ENCODE results near the gene STN1. TPM values are rescaled to one million over a fixed set of nuclear protein-coding genes. Genes with fewer than 3 reads are reported as not detected.

Gene STN1
- total RNA-seq, 2 experiments from 2014 or later: 53.7 to 58.5 TPM

- POLR2A ChIA-PET: interaction anchor here (1.0 kb wide), 1 partner anchor 8 kb away, joined by 3 read pairs; no protein-coding TSS in a partner anchor
- H3K4me1 Mint-ChIP-seq: no peaks in the 10 kb centered on the region
- no peak for DNase-seq
- H3K4me3 Mint-ChIP-seq: no peak overlapping the region
- peaks cover 2% of the 10 kb centered on the region for H3K27me3 Mint-ChIP-seq
- no peak overlapping the region for H3K27ac Mint-ChIP-seq
- ATAC-seq (ENCODE audit: low read depth): no peak
- no peaks in the 10 kb centered on the region for H3K9me3 Mint-ChIP-seq
- no peaks in the 10 kb centered on the region for H3K36me3 Mint-ChIP-seq
Observed at GRCh38 chr10:103839519-103839871, 78.5 kb downstream of the STN1 start.

- no peak overlapping the region for H3K4me3 Mint-ChIP-seq
- H3K27ac Mint-ChIP-seq: no peak overlapping the region
- DNase-seq (no peak), ATAC-seq (ENCODE audit: low read depth) (no peak)
- no peaks in the 10 kb centered on the region for H3K36me3 Mint-ChIP-seq
- no peaks in the 10 kb centered on the region for H3K4me1 Mint-ChIP-seq
- no peaks in the 10 kb centered on the region for H3K9me3 Mint-ChIP-seq
- POLR2A ChIA-PET: interaction anchor here (1.0 kb wide), 1 partner anchor 9 kb away, joined by 3 read pairs; no protein-coding TSS in a partner anchor
- peaks cover 2% of the 10 kb centered on the region for H3K27me3 Mint-ChIP-seq
Observed at GRCh38 chr10:103838862-103839518, 79.0 kb downstream of the STN1 start.

- POLR2A ChIA-PET: no interaction called here
- Mint-ChIP-seq H3K4me3 (no peak overlapping the region), H3K9me3 (no peaks in the 10 kb centered on the region), H3K4me1 (no peaks in the 10 kb centered on the region), H3K27me3 (peaks cover 2% of the 10 kb centered on the region), H3K27ac (no peak overlapping the region), H3K36me3 (no peaks in the 10 kb centered on the region)
- ATAC-seq (ENCODE audit: low read depth): no peak
- no peak for DNase-seq
Observed at GRCh38 chr10:103838070-103838395, 80.0 kb downstream of the STN1 start.

GRCh38 chr10:103837370-103838069 is 80.5 kb downstream of the STN1 start:
- DNase-seq: no peak
- ATAC-seq (ENCODE audit: low read depth): no peak
- Mint-ChIP-seq H3K4me1 (no peaks in the 10 kb centered on the region), H3K36me3 (no peaks in the 10 kb centered on the region), H3K27ac (no peak overlapping the region), H3K9me3 (no peaks in the 10 kb centered on the region), H3K4me3 (no peak overlapping the region), H3K27me3 (peaks cover 2% of the 10 kb centered on the region)
- POLR2A ChIA-PET: no interaction called here

GRCh38 chr10:103836861-103837260 is 81.1 kb downstream of the STN1 start:
- POLR2A ChIA-PET: no interaction called here
- no peak for DNase-seq
- no peaks in the 10 kb centered on the region for H3K9me3 Mint-ChIP-seq
- no peak overlapping the region for H3K4me3 Mint-ChIP-seq
- no peaks in the 10 kb centered on the region for H3K36me3 Mint-ChIP-seq
- H3K27me3 Mint-ChIP-seq: peaks cover 2% of the 10 kb centered on the region
- H3K27ac Mint-ChIP-seq: no peak overlapping the region
- ATAC-seq (ENCODE audit: low read depth): no peak
- H3K4me1 Mint-ChIP-seq: no peaks in the 10 kb centered on the region

- no peaks in the 10 kb centered on the region for H3K36me3 Mint-ChIP-seq
- DNase-seq (no peak), ATAC-seq (ENCODE audit: low read depth) (no peak)
- POLR2A ChIA-PET: no interaction called here
- peaks cover 2% of the 10 kb centered on the region for H3K27me3 Mint-ChIP-seq
- no peaks in the 10 kb centered on the region for H3K9me3 Mint-ChIP-seq
- no peak overlapping the region for H3K4me3 Mint-ChIP-seq
- no peaks in the 10 kb centered on the region for H3K4me1 Mint-ChIP-seq
- no peak overlapping the region for H3K27ac Mint-ChIP-seq
Observed at GRCh38 chr10:103836273-103836672, 81.7 kb downstream of the STN1 start.

- Mint-ChIP-seq H3K27ac (no peak overlapping the region), H3K9me3 (no peaks in the 10 kb centered on the region), H3K27me3 (peaks cover 4% of the 10 kb centered on the region), H3K36me3 (no peaks in the 10 kb centered on the region), H3K4me1 (no peaks in the 10 kb centered on the region), H3K4me3 (no peak overlapping the region)
- POLR2A ChIA-PET: no interaction called here
- ATAC-seq (ENCODE audit: low read depth) (no peak), DNase-seq (no peak)
Observed at GRCh38 chr10:103835096-103836050, 82.6 kb downstream of the STN1 start.

GRCh38 chr10:103834436-103835095 is 83.4 kb downstream of the STN1 start:
- Mint-ChIP-seq H3K4me3 (no peak overlapping the region), H3K27ac (no peak overlapping the region), H3K4me1 (no peaks in the 10 kb centered on the region), H3K9me3 (no peaks in the 10 kb centered on the region), H3K36me3 (no peaks in the 10 kb centered on the region), H3K27me3 (peaks cover 7% of the 10 kb centered on the region)
- DNase-seq (no peak), ATAC-seq (ENCODE audit: low read depth) (no peak)
- POLR2A ChIA-PET: interaction anchor here (0.6 kb wide), 1 partner anchor 1017 kb away, joined by 3 read pairs; no protein-coding TSS in a partner anchor

GRCh38 chr10:103833731-103834365 is 84.1 kb downstream of the STN1 start:
- H3K27ac Mint-ChIP-seq: no peak overlapping the region
- DNase-seq (no peak), ATAC-seq (ENCODE audit: low read depth) (no peak)
- no peaks in the 10 kb centered on the region for H3K4me1 Mint-ChIP-seq
- no peak overlapping the region for H3K4me3 Mint-ChIP-seq
- peaks cover 11% of the 10 kb centered on the region for H3K27me3 Mint-ChIP-seq
- no peaks in the 10 kb centered on the region for H3K36me3 Mint-ChIP-seq
- no peaks in the 10 kb centered on the region for H3K9me3 Mint-ChIP-seq
- POLR2A ChIA-PET: interaction anchor here (0.6 kb wide), 1 partner anchor 1016 kb away, joined by 3 read pairs; no protein-coding TSS in a partner anchor

- Mint-ChIP-seq H3K27ac (no peak overlapping the region), H3K9me3 (no peaks in the 10 kb centered on the region), H3K36me3 (no peaks in the 10 kb centered on the region), H3K27me3 (peaks cover 11% of the 10 kb centered on the region), H3K4me1 (no peaks in the 10 kb centered on the region), H3K4me3 (no peak overlapping the region)
- POLR2A ChIA-PET: no interaction called here
- DNase-seq (no peak), ATAC-seq (ENCODE audit: low read depth) (no peak)
Observed at GRCh38 chr10:103832806-103833205, 85.2 kb downstream of the STN1 start.

Data from activated naive CD8-positive, alpha-beta T cell treated with anti-CD3 and anti-CD28 coated beads, Interleukin-2, amount 10 ng/mL, durations not matched to agents 7 days and 5 days (primary cell).